HL-60 (cell line): ENCODE results near the gene HRH3.

Experiments used
- DNase-seq, 2 experiments: peaks; one replicate each; pipeline ENCODE4 v3.0.0-alpha.2; 2010 to 2020; ENCODE audit warnings: low read depth in 1 of 2, low spot score in 1 of 2
- H3K27ac ChIP-seq: fragments of 250-450 bp; sonication (Bioruptor Pico); replicated peaks from 2 replicates; pipeline ENCODE4 v1.5.1; 2020; ENCODE audit warnings: mild to moderate bottlenecking, moderate library complexity
- H3K27me3 ChIP-seq: fragments of 250-450 bp; sonication (Bioruptor Pico); 2 replicates; pipeline ENCODE4 v1.5.1; 2021; ENCODE audit warnings: mild to moderate bottlenecking, moderate library complexity; ENCODE audit not compliant: insufficient read depth, poor library complexity, severe bottlenecking
- H3K4me3 ChIP-seq: replicated peaks from 2 replicates; pipeline ENCODE4 v1.5.1; 2011; ENCODE audit warnings: mild to moderate bottlenecking, control low read depth, low read length; ENCODE audit not compliant: insufficient read depth
- GABPA ChIP-seq: IDR thresholded peaks from 2 replicates; pipeline ENCODE4 v1.6.1; 2012; ENCODE audit warnings: low read depth
- POLR2AphosphoS5 ChIP-seq: IDR thresholded peaks from 2 replicates; pipeline ENCODE4 v1.6.1; 2012; ENCODE audit warnings: low read depth
- REST ChIP-seq: IDR thresholded peaks from 2 replicates; pipeline ENCODE4 v1.6.1; 2012; ENCODE audit warnings: low read depth; ENCODE audit not compliant: insufficient replicate concordance
- SPI1 ChIP-seq: IDR thresholded peaks from 2 replicates; pipeline ENCODE4 v1.6.1; 2012; ENCODE audit warnings: low read depth, mild to moderate bottlenecking, borderline replicate concordance
- TF ChIP-seq, protein P1 (sequence below): IDR thresholded peaks from one replicate; pipeline ENCODE4 v1.5.1; 2011; ENCODE audit warnings: low read length, control low read depth, inconsistent platforms; ENCODE audit not compliant: insufficient read depth

The HRH3 gene

DNA sequence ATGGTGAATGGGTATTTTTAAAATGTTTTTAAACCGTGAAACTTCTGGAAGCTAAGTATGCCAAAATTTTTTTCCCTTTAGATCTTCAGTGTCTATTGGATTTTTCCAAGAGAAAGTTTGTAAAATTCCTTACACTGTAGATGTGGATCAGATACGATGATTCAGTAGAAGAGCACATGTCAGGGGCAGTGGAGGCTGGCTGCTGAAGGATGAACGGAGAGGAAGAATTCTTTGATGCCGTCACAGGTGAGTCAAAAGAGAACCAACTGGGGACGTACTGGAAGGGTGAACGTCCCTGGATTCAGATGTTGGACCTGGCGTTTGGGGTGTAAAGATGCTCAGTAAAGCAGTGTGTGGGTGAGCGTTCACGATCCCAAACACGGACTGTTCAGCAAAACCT, 35.9 kb upstream of the HRH3 start:
- DNase-seq: no peak
- TF ChIP-seq POLR2AphosphoS5: no peak
- TF ChIP-seq, protein P1, sequence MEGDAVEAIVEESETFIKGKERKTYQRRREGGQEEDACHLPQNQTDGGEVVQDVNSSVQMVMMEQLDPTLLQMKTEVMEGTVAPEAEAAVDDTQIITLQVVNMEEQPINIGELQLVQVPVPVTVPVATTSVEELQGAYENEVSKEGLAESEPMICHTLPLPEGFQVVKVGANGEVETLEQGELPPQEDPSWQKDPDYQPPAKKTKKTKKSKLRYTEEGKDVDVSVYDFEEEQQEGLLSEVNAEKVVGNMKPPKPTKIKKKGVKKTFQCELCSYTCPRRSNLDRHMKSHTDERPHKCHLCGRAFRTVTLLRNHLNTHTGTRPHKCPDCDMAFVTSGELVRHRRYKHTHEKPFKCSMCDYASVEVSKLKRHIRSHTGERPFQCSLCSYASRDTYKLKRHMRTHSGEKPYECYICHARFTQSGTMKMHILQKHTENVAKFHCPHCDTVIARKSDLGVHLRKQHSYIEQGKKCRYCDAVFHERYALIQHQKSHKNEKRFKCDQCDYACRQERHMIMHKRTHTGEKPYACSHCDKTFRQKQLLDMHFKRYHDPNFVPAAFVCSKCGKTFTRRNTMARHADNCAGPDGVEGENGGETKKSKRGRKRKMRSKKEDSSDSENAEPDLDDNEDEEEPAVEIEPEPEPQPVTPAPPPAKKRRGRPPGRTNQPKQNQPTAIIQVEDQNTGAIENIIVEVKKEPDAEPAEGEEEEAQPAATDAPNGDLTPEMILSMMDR: no peak
- no peak for TF ChIP-seq REST
- TF ChIP-seq SPI1: no peak
- TF ChIP-seq GABPA: no peak
- Histone ChIP-seq H3K4me3 (no peak overlapping the region), H3K27me3 (no peaks in the 10 kb centered on the region), H3K27ac (no peak overlapping the region)

- no peak for DNase-seq
- Histone ChIP-seq H3K27me3 (no peaks in the 10 kb centered on the region), H3K27ac (no peak overlapping the region), H3K4me3 (no peak overlapping the region)
- no peak for TF ChIP-seq SPI1
- TF ChIP-seq POLR2AphosphoS5: no peak
- TF ChIP-seq GABPA: no peak
- TF ChIP-seq REST: no peak
- TF ChIP-seq, protein P1: no peak
These were observed 34.1 kb upstream of the HRH3 start for GRCh38 chr20:62254021-62254724.

GRCh38 chr20:62253398-62253797, 33.3 kb upstream of the HRH3 start:
- H3K4me3 ChIP-seq: no peak overlapping the region
- no peak overlapping the region for H3K27ac ChIP-seq
- no peak for TF ChIP-seq SPI1
- TF ChIP-seq GABPA: no peak
- no peak for TF ChIP-seq REST
- TF ChIP-seq, protein P1: no peak
- TF ChIP-seq POLR2AphosphoS5: no peak
- DNase-seq: no peak
- no peaks in the 10 kb centered on the region for H3K27me3 ChIP-seq
